GM20431 (cell line): ENCODE measurements around the gene NFIL3.
"Not testable (repeated sequence)": the region's sequence is repeated elsewhere in the genome, so short reads cannot be mapped to it uniquely, and the experiment has no call there.

Source experiments
- in situ Hi-C: fragments of 300-500 bp; cut with MseI, MboI; formaldehyde crosslinking; loops from one replicate; pipeline ENCODE4 v1.15.0; 2020; ENCODE audit warnings: low sequenced_read_pairs; ENCODE audit not compliant: unreplicated experiment

The NFIL3 gene

GRCh38 chr9:91403665-91404543 lies 19.7 kb downstream of the NFIL3 start:
- in situ Hi-C loops = no loop called here

GRCh38 chr9:91398926-91399325 lies 24.7 kb downstream of the NFIL3 start:
- in situ Hi-C loops = no loop called here

DNA sequence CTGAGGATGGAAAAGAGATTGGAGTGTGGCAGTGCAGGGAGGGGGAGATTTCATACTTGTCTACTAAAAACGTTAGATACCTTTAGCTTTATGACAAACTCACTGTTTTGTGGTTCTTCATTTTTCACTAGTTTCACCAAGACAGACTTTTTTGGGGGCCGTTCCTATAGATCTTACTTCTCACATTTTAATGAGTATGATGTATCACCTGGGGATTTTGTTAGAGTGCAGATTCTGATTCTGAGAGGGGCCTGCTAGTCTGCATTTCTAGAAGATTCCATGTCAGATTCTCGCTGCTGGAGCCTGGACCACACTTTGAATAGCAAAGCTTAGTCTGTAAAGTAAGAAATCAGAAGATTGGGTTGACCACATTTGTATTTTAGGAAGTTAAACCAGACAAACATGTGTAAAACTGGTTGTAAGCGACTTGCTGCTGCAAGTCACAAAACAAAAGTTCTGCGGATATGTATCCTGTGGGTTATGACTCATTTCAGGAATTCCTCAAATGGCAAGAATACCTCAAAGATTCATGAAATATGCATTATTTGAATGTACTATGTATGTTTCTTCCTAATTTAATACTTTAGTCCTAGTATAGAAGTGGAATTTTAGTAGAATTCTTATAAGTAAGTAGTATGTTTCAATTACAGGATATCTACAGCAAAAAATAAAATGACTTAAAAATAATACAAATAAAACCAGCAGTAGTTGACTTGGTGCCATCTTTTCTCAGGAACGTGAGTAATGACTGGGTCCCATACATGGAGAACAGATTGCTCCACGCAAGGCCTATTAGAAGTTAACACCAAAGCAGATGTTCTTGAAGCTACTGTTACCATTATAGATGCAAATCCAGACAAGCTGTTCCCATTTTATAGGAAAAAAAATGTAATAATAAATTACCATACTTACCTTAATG lies 27.8 kb downstream of the NFIL3 start:
- in situ Hi-C loops = no loop called here

DNA sequence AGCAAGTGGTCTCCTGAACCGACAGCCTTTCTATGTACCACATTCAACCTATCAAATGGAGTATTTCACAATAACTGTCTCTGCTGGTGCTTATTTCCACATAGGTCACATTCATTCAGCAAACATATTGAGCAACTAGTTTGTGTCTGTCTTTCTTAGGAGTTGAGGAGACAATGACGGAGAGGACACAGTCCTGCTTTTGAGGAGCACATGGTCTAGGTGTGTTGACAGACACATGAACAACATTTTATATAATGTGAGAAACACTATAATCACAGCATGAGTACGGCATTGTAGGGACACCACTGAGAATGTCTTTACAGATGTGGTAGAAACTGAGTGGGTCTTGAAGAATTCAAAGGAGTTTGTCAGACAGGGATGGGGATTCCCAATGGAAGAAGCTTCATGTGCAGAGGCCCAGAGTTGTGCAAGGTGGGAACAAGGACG lies 28.5 kb downstream of the NFIL3 start:
- in situ Hi-C loops = no loop called here

DNA sequence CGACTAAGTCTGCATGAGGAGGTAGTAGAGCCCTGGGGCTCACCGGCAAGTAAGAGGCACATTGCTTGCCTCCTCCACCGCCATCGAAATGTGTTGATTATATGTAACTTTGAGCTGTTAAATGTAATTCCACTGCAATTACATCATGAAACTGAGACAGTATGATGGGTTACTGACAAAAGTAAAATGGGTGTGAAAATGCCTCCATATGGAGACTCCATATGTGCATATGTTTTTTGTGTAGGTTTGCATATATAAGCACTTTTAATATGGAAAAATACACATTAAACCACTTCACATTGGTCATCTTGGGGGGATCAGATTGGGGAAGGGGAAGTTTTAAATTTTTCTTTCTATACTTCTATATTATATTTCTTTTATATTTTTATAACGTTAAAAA lies 29.8 kb downstream of the NFIL3 start:
- in situ Hi-C loops = no loop called here

- in situ Hi-C loops = no loop called here
Observed at GRCh38 chr9:91392435-91392834, 31.2 kb downstream of the NFIL3 start.

GRCh38 chr9:91391818-91392217 lies 31.8 kb downstream of the NFIL3 start:
- in situ Hi-C loops = no loop called here

DNA sequence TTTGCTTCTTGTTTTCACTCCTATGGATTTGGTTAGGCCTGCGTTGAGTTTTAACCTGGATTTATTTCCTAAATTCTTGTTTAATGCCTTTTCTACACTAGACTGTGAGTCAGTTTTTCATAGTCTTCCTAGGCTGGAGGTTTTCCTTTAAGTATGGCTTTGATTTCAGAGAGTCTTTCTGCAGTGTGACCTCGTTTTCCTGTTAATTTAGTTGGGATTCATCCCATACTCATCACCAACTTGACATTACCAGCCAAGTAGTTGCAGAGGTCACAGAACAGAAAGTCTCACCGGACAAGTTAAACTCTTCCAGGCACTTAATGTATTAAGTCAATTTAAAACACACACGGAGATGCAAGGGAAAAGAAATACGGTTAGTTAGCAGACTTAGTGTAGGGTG lies 32.2 kb downstream of the NFIL3 start:
- in situ Hi-C loops = no loop called here

DNA sequence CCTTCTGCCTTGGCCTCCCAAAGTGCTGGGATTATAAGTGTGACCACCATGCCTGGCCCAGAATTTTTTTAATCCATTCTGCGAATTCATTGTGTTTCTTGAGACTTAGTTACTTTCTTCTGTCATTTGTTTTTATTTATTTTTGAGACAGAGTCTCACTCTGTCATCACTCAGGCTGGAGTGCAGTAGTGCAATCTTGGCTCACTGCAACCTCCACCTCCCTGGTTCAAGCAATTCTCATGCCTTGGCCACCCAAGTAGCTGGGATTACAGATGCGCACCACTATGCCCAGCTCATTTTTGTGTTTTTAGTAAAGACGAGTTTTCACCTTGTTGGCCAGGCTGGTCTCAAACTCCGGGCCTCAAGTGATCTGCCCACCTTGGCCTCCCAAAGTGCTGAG lies 33.9 kb downstream of the NFIL3 start:
- in situ Hi-C loops = not testable (repeated sequence)

DNA sequence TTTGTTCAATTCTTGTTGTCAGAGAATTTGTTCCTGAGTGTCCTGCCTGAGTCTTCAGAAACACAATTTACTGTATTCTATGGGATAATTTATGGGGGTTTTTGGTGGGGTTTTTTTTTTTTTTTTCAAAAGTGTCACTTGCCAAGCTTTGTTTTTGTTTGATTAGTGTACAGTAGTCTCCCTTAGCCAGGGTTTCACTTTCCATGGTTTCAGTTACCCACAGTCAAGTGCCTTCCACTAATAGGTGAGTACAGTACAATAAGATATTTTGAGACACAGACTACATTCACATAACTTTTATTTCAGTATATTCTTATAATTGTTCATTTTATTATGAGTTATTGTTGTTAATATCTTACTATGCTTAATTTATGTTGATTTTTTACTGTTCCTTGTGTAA lies 36.9 kb downstream of the NFIL3 start:
- in situ Hi-C loops = no loop called here

- in situ Hi-C loops = no loop called here
Observed at GRCh38 chr9:91384954-91385353, 38.7 kb downstream of the NFIL3 start.

DNA sequence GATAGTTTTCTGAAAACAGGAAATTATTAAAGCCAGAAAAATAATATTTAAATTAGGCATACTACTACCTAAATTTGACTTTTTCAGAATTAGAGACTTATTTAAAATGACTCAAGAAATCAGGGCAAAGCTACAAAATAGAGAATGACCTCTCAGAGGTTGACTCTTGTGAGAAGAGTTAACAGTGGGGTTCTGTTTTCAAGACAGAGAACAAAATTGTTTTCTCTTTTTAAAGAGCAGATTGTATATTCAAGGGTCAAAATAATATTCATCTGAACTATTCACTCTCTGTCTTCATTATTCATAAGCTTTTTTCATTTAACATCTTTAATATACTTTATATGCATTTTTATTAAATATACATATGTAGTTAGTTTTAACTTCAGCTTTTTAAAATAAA lies 40.1 kb downstream of the NFIL3 start:
- in situ Hi-C loops = no loop called here

DNA sequence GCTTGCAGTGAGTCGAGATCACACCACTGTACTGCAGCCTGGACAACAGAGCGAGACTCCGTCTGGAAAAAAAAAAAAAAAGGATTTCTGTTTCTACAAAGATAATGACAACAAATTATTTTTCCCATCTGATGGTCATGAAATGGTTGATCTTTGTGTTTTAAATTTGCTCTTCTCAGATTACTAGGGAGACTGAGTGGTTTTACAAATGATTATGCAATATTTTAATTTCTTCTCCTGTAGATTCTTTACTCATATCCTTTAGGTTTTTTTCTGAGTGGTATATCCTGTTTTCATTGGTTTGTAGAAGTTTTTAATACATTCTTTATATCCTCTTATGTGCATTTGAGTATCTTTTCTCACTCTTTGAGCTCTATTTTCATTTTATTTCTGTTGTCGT lies 41.3 kb downstream of the NFIL3 start:
- in situ Hi-C loops = no loop called here

- in situ Hi-C loops = no loop called here
Observed at GRCh38 chr9:91379426-91379825, 44.2 kb downstream of the NFIL3 start.

GRCh38 chr9:91378695-91379127 lies 44.9 kb downstream of the NFIL3 start:
- in situ Hi-C loops = no loop called here

GRCh38 chr9:91378054-91378453 lies 45.6 kb downstream of the NFIL3 start:
- in situ Hi-C loops = not testable (repeated sequence)

DNA sequence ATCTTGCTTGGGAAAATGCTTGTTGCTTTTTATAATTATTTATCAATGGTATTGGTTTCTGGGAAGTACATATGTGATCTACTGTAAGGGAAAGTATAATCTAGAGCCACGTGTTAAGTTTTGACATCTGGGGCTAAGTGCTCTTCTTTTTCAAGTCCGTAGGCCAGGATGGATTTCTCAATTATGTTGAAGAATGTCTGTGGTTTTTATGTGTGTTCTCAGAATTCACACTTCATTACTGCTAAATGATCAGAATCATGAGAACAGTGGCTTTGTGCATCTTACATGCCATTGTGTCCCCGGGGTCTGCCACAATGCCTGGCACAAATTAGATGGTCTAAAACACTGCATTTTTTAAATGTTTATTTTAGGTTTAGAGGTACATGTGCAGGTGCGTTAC lies 47.4 kb downstream of the NFIL3 start:
- in situ Hi-C loops = no loop called here

DNA sequence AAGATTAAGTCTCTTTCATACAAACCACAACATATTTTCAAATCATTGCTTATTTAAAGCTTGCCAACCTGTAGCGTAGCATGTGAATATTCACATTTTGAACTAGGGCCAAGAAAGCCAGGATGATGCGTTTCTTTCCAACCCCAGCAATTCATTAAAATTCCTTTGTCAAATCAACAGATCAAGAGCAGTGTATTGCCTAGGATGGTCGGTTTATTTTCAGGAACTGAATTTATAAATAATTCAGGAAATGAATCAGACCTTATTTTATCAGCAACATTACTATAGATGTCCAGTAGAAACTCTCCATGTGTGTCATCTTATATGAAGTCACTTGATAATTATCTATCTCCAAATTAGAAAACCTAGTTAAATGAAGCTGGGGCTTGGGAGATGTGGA lies 48.7 kb downstream of the NFIL3 start:
- in situ Hi-C loops = no loop called here

DNA sequence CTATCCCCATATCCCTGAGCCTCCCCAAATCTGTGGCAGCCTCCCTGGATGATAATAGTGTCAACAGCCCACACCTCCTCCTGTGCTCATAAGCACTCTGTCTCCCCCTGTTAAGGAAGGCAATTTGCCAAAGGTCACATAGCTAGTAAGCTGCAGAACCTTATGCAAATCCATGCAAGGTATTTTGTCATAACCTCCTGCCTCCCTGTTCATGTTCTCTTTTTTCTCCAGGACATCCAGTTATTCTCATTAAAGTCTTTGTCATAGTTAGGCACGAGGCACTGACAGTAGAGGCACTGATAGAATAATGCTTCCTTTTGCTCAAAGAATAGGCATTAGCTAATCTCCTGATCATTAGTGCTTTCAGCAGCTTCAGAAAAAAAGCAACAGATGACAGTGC lies 51.7 kb downstream of the NFIL3 start:
- in situ Hi-C loops = no loop called here

GRCh38 chr9:91370006-91370405 lies 53.6 kb downstream of the NFIL3 start:
- in situ Hi-C loops = not testable (repeated sequence)

DNA sequence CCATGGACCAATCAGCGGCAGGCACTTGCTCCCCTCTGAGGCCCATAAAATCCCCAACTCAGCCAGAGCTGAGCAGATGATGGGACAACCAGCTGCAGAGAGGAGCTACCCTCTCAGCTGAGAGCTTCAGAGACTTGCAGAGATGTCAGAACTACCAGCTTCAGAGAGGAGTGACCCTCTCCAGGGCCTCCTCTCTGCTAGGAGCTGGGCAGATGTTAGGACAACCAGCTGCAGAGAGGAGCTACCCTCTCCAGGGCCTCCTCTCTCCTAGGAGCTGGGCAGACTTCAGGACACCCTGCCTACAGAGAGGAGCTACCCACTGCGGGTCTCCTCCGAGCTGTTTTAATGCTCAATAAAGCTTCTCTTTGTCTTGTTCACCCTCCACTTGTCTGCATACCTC lies 58.9 kb downstream of the NFIL3 start:
- in situ Hi-C loops = no loop called here
